ENCODE measurements around the gene VWF. TPM values are rescaled to one million over a fixed set of nuclear protein-coding genes. Genes with fewer than 3 reads are reported as not detected.
A peak's percentile ranks its signal among the peaks of the same experiment; 100 is the strongest.

The VWF gene
- total and polyA plus RNA-seq, 2 of the 13 experiments (the other 11 are each of a cell fraction or from before 2014, with no cell fraction given), result 0.20 to 0.25 TPM

- DNase-seq (ENCODE audit: low spot score) (no peak), FAIRE-seq (no peak), ATAC-seq (no peak)
- CTCF ChIA-PET (ENCODE audit: low intra/inter-chr PET ratio, low total read pairs), result no interaction called here
- 23% methylated on average over 9 of the region's 9 CpGs for WGBS (ENCODE audit: low lambda C conversion rate)
- Histone ChIP-seq H3K4me3 (replicated peaks in 1 of 3; ENCODE audit: insufficient read depth in 1 of 3, low read depth in 2 of 3, low read length in 3 of 3) (no peak overlapping the region), H3K9ac (ENCODE audit: insufficient read depth, low read depth, low read length) (no peak overlapping the region), H3K9me3 (ENCODE audit: low read length) (no peaks in the 10 kb centered on the region), H3K4me1 (ENCODE audit: insufficient read depth, low read length) (no peaks in the 10 kb centered on the region), H3K79me2 (ENCODE audit: insufficient read depth, low read length) (no peaks in the 10 kb centered on the region), H2AFZ (ENCODE audit: low read length) (no peak overlapping the region), H3K36me3 (replicated peaks in 1 of 2; ENCODE audit: control insufficient read depth in 1 of 2, insufficient read depth in 2 of 2, low read length in 2 of 2) (no peaks in the 10 kb centered on the region), H4K20me1 (ENCODE audit: insufficient read depth, low read length) (no peaks in the 10 kb centered on the region), H3K4me2 (ENCODE audit: low read depth, low read length) (no peak overlapping the region), H3K27me3 (ENCODE audit: control insufficient read depth in 1 of 2, insufficient read depth in 2 of 2, low read length in 2 of 2) (peaks cover 1 to 24% of the 10 kb centered on the region in 2 experiments; a peak in 4 of 5 replicates), H3K27ac (ENCODE audit: extremely low read length, insufficient read depth, low read length) (no peak overlapping the region)
- intact Hi-C loops (cut with micrococcal nuclease; ENCODE audit: unreplicated experiment) (no loop called here), in situ Hi-C loops (cut with HindIII; ENCODE audit: extremely low pct_ligation_motif_present, low pct_unique_long_range_greater_than_20kb) (no loop called here)
- POLR2A ChIA-PET, result no interaction called here
- TF ChIP-seq NCOA2 (CRISPR knock-in tag; IDR thresholded peaks at IDR 0.05) (no peak), ETV5 (CRISPR knock-in tag; IDR thresholded peaks at IDR 0.05; ENCODE audit: borderline replicate concordance) (no peak), SSRP1 (CRISPR knock-in tag; IDR thresholded peaks at IDR 0.05) (no peak), CREM (IDR thresholded peaks at IDR 0.05) (no peak), CREM (CRISPR knock-in tag; IDR thresholded peaks at IDR 0.05) (no peak), SIX4 (CRISPR knock-in tag; IDR thresholded peaks at IDR 0.05) (no peak)
- TF ChIP-seq, protein P1, sequence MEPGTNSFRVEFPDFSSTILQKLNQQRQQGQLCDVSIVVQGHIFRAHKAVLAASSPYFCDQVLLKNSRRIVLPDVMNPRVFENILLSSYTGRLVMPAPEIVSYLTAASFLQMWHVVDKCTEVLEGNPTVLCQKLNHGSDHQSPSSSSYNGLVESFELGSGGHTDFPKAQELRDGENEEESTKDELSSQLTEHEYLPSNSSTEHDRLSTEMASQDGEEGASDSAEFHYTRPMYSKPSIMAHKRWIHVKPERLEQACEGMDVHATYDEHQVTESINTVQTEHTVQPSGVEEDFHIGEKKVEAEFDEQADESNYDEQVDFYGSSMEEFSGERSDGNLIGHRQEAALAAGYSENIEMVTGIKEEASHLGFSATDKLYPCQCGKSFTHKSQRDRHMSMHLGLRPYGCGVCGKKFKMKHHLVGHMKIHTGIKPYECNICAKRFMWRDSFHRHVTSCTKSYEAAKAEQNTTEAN (CRISPR knock-in tag; conservative IDR thresholded peaks at IDR 0.05), result no peak
- BruUV-seq (replicated peaks), result no TSS peak
Measured at GRCh38 chr12:5913387-5913786, 211.1 kb downstream of the VWF start.

DNA sequence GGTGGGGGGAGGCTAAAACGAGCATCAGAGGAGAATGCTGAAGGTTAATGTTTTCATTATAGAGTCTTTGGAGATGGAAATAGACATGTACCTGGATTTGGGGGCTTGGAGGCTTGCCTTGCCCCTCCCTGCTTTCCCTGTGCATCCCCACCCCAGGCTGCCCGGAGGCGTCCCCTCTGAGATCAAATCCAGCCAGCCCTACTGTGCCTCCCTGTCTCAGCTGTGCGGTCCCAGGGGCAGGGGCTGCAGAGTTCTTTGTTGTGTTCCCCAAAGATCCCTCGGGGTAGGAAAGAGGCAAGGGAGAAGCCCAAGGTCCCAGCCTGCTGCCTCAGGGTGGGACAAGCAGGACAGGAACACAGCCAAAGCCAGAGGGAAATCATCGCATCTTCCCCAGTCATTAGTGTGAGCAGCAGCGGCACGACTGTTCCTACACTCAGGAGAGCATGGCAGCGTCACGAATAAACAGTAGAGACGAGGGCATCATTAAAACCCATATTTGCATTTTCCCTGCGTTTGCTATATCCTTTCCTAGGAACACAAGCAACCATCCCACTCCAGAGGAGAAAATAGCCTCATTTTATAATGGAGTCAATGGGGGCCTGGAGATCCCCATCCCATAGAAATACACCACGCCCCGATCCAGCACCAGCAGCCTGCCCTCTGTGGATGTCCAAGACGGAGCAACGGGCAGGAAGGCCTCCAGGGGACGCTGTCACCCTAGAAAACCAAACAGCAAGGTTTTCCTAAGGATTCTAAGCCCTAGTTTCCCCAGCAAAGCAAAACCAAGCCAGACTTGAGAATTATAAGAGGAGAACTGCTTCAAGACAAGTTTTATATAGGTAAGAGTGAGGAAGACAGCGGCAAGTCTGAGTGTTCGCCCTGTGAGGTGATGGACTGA lies 211.8 kb downstream of the VWF start:
- no peak overlapping the region for H3K4me3 ChIP-seq (replicated peaks in 1 of 3; ENCODE audit: insufficient read depth in 1 of 3, low read depth in 2 of 3, low read length in 3 of 3)
- WGBS (ENCODE audit: low lambda C conversion rate), result 15% methylated on average over 19 of the region's 19 CpGs
- H3K36me3 ChIP-seq (replicated peaks in 1 of 2; ENCODE audit: control insufficient read depth in 1 of 2, insufficient read depth in 2 of 2, low read length in 2 of 2), result no peaks in the 10 kb centered on the region
- FAIRE-seq (no peak), ATAC-seq (no peak), DNase-seq (ENCODE audit: low spot score) (no peak)
- in situ Hi-C loops (cut with HindIII; ENCODE audit: extremely low pct_ligation_motif_present, low pct_unique_long_range_greater_than_20kb) (no loop called here), intact Hi-C loops (cut with micrococcal nuclease; ENCODE audit: unreplicated experiment) (no loop called here)
- no peak overlapping the region for H3K27ac ChIP-seq (ENCODE audit: extremely low read length, insufficient read depth, low read length)
- no peak overlapping the region for H3K9ac ChIP-seq (ENCODE audit: insufficient read depth, low read depth, low read length)
- H4K20me1 ChIP-seq (ENCODE audit: insufficient read depth, low read length), result no peaks in the 10 kb centered on the region
- H2AFZ ChIP-seq (ENCODE audit: low read length), result no peak overlapping the region
- BruUV-seq (replicated peaks), result no TSS peak
- H3K27me3 ChIP-seq (ENCODE audit: control insufficient read depth in 1 of 2, insufficient read depth in 2 of 2, low read length in 2 of 2), result peaks cover 1 to 24% of the 10 kb centered on the region in 2 experiments; a peak in 4 of 5 replicates
- ChIA-PET CTCF (ENCODE audit: low intra/inter-chr PET ratio, low total read pairs) (no interaction called here), POLR2A (no interaction called here)
- no peak overlapping the region for H3K4me2 ChIP-seq (ENCODE audit: low read depth, low read length)
- no peaks in the 10 kb centered on the region for H3K9me3 ChIP-seq (ENCODE audit: low read length)
- no peaks in the 10 kb centered on the region for H3K4me1 ChIP-seq (ENCODE audit: insufficient read depth, low read length)
- no peaks in the 10 kb centered on the region for H3K79me2 ChIP-seq (ENCODE audit: insufficient read depth, low read length)
- TF ChIP-seq XBP1 (CRISPR knock-in tag; IDR thresholded peaks at IDR 0.05), result no peak
- no peak for TF ChIP-seq ZNF343 (CRISPR knock-in tag; IDR thresholded peaks at IDR 0.05)
- TF ChIP-seq STAG1 (CRISPR knock-in tag; IDR thresholded peaks at IDR 0.05), result peak; percentile 27
- TF ChIP-seq CTCF (CRISPR knock-in tag; IDR thresholded peaks at IDR 0.05), result peak; percentile 44
- TF ChIP-seq, protein P2, sequence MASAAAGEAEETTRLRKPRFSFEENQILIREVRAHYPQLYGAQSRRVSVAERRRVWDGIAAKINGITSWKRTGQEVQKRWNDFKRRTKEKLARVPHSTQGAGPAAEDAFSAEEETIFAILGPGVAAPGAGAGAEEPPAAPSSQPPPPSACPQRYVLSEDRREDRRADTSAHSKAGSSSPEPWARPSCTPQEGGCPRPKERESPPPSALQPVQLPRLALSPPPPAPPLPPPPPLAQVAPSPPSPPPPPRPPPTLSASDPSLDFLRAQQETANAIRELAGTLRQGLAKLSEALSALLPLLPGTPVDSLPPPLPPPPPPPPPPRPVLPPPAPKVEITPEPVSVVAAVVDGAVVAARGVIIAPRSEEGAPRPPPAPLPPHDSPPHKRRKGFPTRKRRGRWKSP (CRISPR knock-in tag; IDR thresholded peaks at IDR 0.05), result no peak
- TF ChIP-seq ZNF20 (CRISPR knock-in tag; IDR thresholded peaks at IDR 0.05), result no peak
- no peak for TF ChIP-seq HDAC1 (CRISPR knock-in tag; IDR thresholded peaks at IDR 0.05)
- no peak for TF ChIP-seq ZNF713 (CRISPR knock-in tag; IDR thresholded peaks at IDR 0.05)
- TF ChIP-seq ZNF232 (CRISPR knock-in tag; IDR thresholded peaks at IDR 0.05; ENCODE audit: borderline replicate concordance), result no peak

Data from HepG2 (cell line).